Stimulated activated memory B cell treated with anti-CD40 and anti-IgM and Interleukin-4, amounts not matched to agents 10 μg/mL and 1 μg/mL and 100 μg/mL, for 72 hours (primary cell): ENCODE data around the gene HOMER3.
"Not testable (repeated sequence)": the region's sequence is repeated elsewhere in the genome, so short reads cannot be mapped to it uniquely, and the experiment has no call there.

ENCODE experiments used
- ATAC-seq: fragments of 150-1000 bp; cut with Tn5 transposase; 2 replicates; pipeline ENCODE4 v1.10.0; 2021
- H3K27ac Mint-ChIP-seq: one replicate; pipeline ENCODE4 v1.8.0; 2022; ENCODE audit warnings: mild to moderate bottlenecking, mixed read lengths
- H3K27me3 Mint-ChIP-seq: one replicate; pipeline ENCODE4 v1.8.0; 2022; ENCODE audit warnings: mixed read lengths
- H3K36me3 Mint-ChIP-seq: one replicate; pipeline ENCODE4 v1.8.0; 2022; ENCODE audit warnings: mixed read lengths
- H3K4me1 Mint-ChIP-seq: one replicate; pipeline ENCODE4 v1.8.0; 2022; ENCODE audit warnings: mixed read lengths
- H3K4me3 Mint-ChIP-seq: one replicate; pipeline ENCODE4 v1.8.0; 2022; ENCODE audit warnings: mild to moderate bottlenecking, moderate library complexity, mixed read lengths
- H3K9me3 Mint-ChIP-seq: one replicate; pipeline ENCODE4 v1.8.0; 2022; ENCODE audit warnings: mixed read lengths

Gene HOMER3

GRCh38 chr19:18904334-18905057 lies 36.5 kb downstream of the HOMER3 start:
- H3K27me3 Mint-ChIP-seq, result no peaks in the 10 kb centered on the region
- no peaks in the 10 kb centered on the region for H3K4me1 Mint-ChIP-seq
- peaks cover 54% of the 10 kb centered on the region for H3K36me3 Mint-ChIP-seq
- H3K4me3 Mint-ChIP-seq, result no peak overlapping the region
- ATAC-seq, result no peak
- no peak overlapping the region for H3K27ac Mint-ChIP-seq
- no peaks in the 10 kb centered on the region for H3K9me3 Mint-ChIP-seq

DNA sequence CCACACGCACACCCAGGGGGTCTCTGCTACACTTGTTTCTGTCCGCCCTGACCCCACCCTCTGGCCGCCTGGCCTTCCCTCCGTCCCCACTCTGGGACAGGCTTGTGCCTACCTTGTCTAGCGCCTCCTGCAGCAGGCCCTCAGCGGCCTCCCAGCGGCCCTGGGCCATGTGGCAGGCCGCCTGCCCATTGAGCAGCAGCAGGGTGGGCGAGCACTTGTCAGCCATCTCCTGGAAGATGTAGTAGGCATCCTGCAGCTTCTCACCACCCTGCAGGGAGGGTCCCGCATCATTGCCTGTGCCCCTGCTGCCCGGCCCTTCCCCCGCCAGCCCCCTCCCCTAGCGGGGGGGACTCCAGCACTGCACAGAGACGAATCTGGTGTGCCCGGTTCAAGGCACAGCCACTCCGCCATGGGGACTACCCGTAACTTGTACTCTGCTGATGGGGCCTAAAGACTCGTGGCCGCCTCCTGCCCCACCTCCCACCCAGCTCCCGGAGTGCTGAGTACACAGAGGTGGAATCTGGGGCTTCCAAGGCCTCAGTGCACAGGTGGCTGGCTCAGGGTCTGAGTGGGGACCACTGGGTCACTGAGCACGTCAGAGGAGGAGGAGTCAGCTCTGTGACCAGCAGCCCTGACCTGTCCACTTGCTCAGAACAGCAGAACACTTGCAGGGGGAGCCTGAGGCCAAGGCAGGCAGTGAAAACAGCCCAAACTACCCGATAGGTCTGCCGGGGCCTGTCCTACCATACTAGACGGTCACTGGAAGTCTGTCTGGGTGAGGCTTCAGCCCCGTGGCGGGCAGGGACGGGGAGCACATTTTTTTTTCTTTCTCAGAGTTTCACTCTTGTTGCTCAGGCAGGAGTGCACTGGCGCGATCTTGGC lies 37.6 kb downstream of the HOMER3 start:
- Mint-ChIP-seq H3K4me1 (no peaks in the 10 kb centered on the region), H3K27ac (no peak overlapping the region), H3K27me3 (no peaks in the 10 kb centered on the region), H3K36me3 (peaks cover 62% of the 10 kb centered on the region), H3K9me3 (no peaks in the 10 kb centered on the region), H3K4me3 (no peak overlapping the region)
- no peak for ATAC-seq

- peaks cover 62% of the 10 kb centered on the region for H3K36me3 Mint-ChIP-seq
- H3K9me3 Mint-ChIP-seq, ATAC-seq, H3K4me3 Mint-ChIP-seq, H3K4me1 Mint-ChIP-seq, H3K27me3 Mint-ChIP-seq, H3K27ac Mint-ChIP-seq: not testable (repeated sequence)
These were observed 38.5 kb downstream of the HOMER3 start for GRCh38 chr19:18902519-18902918.

DNA sequence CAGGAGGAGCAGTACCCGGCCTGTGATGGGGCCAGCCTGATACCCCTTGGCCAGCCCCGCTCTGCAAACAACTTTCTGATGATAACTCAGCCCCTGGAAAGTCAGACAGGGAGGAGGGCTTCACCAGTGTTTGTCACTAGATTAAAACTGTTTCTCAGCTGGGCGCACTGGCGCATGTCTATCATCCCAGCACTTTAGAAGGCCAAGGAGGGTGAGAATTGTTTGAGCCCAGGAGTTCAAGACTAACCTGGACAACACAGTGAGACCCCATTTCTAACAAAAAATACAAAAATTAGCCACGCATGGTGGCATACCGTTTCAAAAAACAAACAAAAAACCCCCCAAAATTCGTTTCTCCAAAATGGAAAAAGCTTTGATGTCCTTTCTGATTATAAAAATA lies 39.5 kb downstream of the HOMER3 start:
- Mint-ChIP-seq H3K4me1 (peaks cover 13% of the 10 kb centered on the region), H3K4me3 (no peak overlapping the region), H3K9me3 (no peaks in the 10 kb centered on the region), H3K27me3 (peaks cover 15% of the 10 kb centered on the region), H3K36me3 (peaks cover 62% of the 10 kb centered on the region), H3K27ac (no peak overlapping the region)
- ATAC-seq, result no peak

DNA sequence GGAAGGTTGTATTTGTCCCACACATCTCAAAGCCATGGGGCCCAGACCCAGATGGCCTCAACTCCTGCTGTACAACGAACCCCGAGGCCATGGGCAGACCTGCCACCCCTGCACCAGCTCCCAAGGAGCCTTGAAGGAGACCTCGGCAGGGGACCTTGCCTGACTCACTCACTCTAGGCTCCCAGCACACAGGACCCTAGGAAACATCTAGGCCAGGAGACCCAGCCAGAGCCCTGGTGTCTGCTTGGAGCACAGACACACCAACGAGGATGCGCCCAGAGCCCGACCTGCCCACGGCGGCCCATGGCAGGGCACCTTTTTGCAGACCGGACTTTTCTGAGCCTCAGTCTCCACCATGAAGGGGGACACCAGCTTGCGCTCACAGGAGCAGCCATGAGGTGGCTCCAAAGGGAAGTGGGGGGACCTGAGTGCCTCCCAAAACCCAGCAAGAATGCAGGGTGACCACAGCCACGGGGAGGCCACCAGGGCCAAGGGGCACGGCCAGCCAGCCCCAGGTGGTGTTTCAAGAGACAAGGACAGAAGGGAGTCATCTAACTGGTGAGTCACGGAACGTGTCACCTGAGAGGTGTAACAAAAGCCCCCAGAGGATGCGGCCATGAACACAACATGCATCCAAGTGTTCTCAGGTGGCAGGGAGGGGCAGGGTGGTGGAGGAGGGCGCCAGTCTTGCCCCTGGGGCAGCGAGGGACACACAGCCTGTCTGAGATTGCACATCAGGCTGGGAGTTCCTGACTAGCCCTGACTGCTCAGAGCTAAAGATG lies 40.1 kb downstream of the HOMER3 start:
- ATAC-seq, result no peak
- H3K36me3 Mint-ChIP-seq, result peaks cover 57% of the 10 kb centered on the region
- no peak overlapping the region for H3K4me3 Mint-ChIP-seq
- H3K4me1 Mint-ChIP-seq, result peaks cover 17% of the 10 kb centered on the region
- peaks cover 20% of the 10 kb centered on the region for H3K27me3 Mint-ChIP-seq
- H3K9me3 Mint-ChIP-seq, result no peaks in the 10 kb centered on the region
- no peak overlapping the region for H3K27ac Mint-ChIP-seq

DNA sequence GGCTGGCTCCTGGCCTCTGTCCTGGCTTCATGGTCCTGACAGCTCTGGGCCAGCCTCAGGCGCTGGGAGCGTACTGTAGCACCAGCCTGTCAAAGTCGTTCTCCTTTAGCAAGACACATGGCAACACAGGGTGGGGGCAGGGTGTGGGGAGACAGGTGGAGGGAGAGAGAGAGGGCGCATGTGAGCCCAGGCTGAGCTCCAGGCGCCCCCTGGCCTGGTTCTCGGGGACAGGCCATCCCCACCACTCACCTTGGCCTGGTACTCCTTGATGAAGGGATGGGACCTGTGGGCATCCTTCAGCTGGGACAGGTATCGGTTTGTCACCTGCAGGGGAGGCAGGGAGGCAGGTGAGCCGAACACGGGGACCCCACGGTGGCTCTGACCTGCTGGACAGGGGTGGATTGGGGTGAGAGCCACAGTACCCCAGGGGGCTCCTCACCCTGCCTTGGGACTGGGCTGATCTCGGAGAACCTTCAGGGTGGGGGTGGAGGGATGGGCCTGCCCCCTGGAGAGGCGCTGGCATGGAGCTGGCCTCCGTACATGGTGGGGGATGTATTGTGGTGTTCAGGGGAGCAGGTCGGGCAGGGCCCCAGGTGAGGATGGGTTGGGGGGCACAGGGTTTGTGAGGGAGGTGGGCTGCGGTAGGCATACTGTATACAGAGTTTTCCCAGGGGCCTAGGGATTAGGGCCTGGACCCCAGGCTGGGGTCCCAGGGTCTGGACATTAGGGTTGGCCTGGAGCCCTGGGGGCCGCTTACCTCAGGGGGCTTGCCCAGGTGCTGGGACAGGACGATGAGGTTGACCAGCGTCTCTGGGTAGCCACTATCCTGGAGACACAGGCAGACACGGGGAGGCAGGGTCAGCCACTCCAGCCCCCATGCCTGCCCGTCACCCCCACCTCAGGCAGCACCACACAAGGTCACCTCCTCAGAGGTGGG lies 41.1 kb downstream of the HOMER3 start:
- H3K4me3 Mint-ChIP-seq, result no peak overlapping the region
- no peak for ATAC-seq
- peaks cover 47% of the 10 kb centered on the region for H3K36me3 Mint-ChIP-seq
- peaks cover 20% of the 10 kb centered on the region for H3K27me3 Mint-ChIP-seq
- H3K9me3 Mint-ChIP-seq, result no peaks in the 10 kb centered on the region
- H3K4me1 Mint-ChIP-seq, result peaks cover 21% of the 10 kb centered on the region
- H3K27ac Mint-ChIP-seq, result no peak overlapping the region

GRCh38 chr19:18898607-18899408 lies 42.2 kb downstream of the HOMER3 start:
- H3K27ac Mint-ChIP-seq, result no peak overlapping the region
- H3K4me3 Mint-ChIP-seq, result no peak overlapping the region
- ATAC-seq, result no peak
- H3K9me3 Mint-ChIP-seq, result no peaks in the 10 kb centered on the region
- peaks cover 24% of the 10 kb centered on the region for H3K27me3 Mint-ChIP-seq
- H3K4me1 Mint-ChIP-seq, result peaks cover 21% of the 10 kb centered on the region
- H3K36me3 Mint-ChIP-seq, result peaks cover 43% of the 10 kb centered on the region

DNA sequence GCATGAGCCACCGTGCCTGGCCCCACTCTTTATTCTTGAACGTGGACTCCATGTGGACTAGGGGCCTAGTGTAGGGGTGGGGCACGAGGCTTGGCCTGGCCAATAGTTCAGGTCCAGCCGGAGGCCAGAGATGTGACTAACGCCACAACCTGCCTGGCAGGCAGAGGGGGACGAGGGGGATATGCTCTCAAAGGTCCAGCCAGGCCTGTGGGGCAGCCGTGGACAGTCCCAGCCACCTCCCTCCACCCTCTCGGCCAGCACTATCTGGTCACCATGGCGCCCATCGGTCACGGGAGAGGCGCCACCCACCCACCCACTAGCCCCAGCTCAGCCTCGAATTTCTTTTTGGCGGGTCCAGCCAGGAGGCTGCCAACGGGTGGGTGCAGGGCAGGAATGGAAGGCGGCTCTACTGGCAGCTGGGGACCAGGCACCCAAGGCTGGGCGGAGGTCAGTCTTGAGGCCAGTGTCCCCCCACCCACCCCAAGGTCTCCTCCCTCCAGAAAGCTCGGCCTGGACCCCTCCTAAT lies 42.9 kb downstream of the HOMER3 start:
- peaks cover 21% of the 10 kb centered on the region for H3K4me1 Mint-ChIP-seq
- no peaks in the 10 kb centered on the region for H3K9me3 Mint-ChIP-seq
- no peak overlapping the region for H3K4me3 Mint-ChIP-seq
- H3K27ac Mint-ChIP-seq, result no peak overlapping the region
- H3K36me3 Mint-ChIP-seq, result peaks cover 37% of the 10 kb centered on the region
- no peak for ATAC-seq
- peaks cover 31% of the 10 kb centered on the region for H3K27me3 Mint-ChIP-seq

DNA sequence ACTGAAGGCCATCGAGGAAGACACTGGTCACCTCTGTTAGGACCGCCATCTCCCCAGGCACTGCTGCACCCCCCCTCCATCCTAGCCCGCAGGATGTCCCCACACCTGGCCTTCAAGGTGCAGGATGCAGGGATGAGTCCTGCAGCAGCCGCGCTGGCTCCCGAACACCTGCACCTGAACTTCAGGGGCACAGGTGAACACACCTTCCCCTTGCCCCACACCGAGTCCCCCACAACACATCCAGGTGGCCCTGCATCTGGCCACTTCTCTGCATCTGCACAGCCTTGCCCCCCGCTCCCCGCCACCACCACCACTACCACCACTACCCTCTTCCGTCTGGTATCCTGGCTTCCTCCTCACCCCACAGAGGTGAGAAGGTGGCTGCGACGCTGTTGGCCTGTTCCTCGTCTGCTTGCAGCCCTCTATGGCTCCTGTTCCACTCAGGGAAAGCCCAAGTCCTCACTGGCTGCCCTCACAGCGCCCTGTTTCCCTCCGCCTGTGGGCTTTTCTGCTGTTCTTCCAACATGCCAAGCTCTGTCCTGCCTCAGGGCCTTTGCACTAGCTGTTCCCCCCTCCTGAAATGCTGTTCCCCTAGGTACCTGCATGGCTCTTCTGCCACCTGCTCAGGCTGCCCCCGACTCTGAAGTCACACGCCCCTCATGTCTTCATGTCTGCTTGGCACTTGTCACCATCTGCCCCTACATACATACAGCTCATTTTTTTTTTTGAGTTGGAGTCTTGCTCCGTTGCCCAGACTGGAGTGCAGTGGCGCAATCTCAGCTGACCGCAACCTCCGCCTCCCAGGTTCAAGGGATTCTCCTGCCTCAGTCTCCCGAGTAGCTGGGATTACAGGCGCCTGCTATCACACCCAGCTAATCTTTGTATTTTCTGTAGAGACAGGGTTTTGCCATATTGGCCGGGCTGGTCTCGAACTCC lies 43.7 kb downstream of the HOMER3 start:
- no peaks in the 10 kb centered on the region for H3K9me3 Mint-ChIP-seq
- H3K4me3 Mint-ChIP-seq, result peak overlapping the region; percentile 2
- peaks cover 39% of the 10 kb centered on the region for H3K27me3 Mint-ChIP-seq
- H3K27ac Mint-ChIP-seq, result no peak overlapping the region
- H3K36me3 Mint-ChIP-seq, result peaks cover 29% of the 10 kb centered on the region
- H3K4me1 Mint-ChIP-seq, result peaks cover 21% of the 10 kb centered on the region
- no peak for ATAC-seq

DNA sequence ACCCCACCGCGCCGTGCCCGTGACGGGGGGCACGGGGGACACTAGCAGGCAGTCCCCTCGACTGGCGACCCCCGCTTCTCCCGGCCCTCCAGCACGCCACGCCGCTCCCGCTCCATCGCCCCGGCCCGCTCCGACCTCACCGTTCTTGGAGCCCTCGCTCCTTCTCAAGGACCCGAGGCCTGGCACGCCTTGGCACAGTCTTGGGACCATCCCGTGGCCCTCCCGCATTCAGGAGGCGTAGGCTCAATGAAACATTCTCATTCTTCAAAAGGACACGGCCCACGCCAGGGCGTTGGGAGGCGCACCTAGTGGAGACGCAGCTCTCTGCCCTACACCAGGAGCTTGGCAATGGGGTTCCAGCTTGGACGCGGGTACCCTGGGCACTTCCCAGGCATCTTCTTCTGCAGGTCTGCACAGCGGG lies 44.6 kb downstream of the HOMER3 start:
- Mint-ChIP-seq H3K27ac (no peak overlapping the region), H3K4me3 (peak overlapping the region; percentile 69), H3K36me3 (peaks cover 27% of the 10 kb centered on the region), H3K4me1 (peaks cover 21% of the 10 kb centered on the region), H3K27me3 (peaks cover 46% of the 10 kb centered on the region), H3K9me3 (no peaks in the 10 kb centered on the region)
- no peak for ATAC-seq

DNA sequence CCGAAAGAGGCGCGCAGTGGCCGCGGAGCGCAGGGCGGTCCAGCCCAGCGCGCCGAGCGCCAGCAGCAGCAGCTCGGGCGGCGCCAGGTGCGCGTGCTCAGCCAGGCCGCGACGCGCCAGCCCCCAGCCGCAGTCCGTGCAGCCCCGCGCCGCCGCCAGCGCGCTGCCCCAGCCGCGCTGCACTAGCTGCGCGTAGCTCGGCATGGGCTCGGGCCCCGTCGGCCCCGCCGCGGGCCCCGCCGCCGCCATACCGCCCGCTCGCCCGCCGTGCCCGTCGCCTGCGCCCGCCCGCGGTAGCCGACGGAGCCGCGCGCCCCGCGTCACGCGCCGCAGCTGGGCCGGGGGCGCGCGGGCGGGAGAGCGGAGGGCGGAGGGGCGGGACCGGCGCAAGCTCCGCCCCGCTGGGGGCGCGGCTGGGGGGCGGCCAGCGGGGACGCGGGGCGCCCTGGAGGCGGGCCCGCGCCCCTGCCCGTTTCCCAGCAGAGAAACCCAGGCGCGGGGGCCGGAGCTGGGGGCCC lies 45.1 kb downstream of the HOMER3 start, which contains the start of gene CERS1:
Gene CERS1, minus strand, starts transcription at position 335 of the 518 bp plus-strand sequence. Its CDS starts 86 bp downstream, at position 249.
- Mint-ChIP-seq H3K4me3 (peak within 1 kb of the TSS; percentile 69), H3K9me3 (no peaks in the 10 kb centered on the region), H3K27ac (no peak within 1 kb of the TSS), H3K36me3 (peaks cover 23% of the 10 kb centered on the region), H3K27me3 (peaks cover 46% of the 10 kb centered on the region), H3K4me1 (peaks cover 21% of the 10 kb centered on the region)
- ATAC-seq, result peak; percentile 22

- Mint-ChIP-seq H3K27ac (no peak overlapping the region), H3K4me1 (peaks cover 21% of the 10 kb centered on the region), H3K27me3 (peaks cover 50% of the 10 kb centered on the region), H3K36me3 (peaks cover 17% of the 10 kb centered on the region), H3K9me3 (no peaks in the 10 kb centered on the region), H3K4me3 (peak overlapping the region; percentile 59)
- ATAC-seq, result no peak
These were observed 45.8 kb downstream of the HOMER3 start for GRCh38 chr19:18895038-18895823.
